Transverse colon (tissue), 3 donors: ENCODE measurements around the gene SMOC1.

Experiments used
- POLR2A ChIP-seq: fragments of 450-650 bp; IDR thresholded peaks from one replicate; pipeline ENCODE4 v1.6.1; 2016; ENCODE audit warnings: antibody characterized with exemption, mild to moderate bottlenecking, moderate library complexity
- TF ChIP-seq, protein P1 (sequence below), 5 experiments: fragments of 200-600 bp in 3 of 5; fragments of 450-650 bp in 2 of 5; sonication (generic) in 3 of 5; IDR thresholded peaks; 1 replicate in 2 of 5; 2 replicates in 3 of 5; pipeline ENCODE4 v1.5.1; 2016 to 2017; ENCODE audit warnings: antibody characterized with exemption in 5 of 5, inconsistent platforms in 3 of 5, mild to moderate bottlenecking in 2 of 5, moderate library complexity in 1 of 5

DNA sequence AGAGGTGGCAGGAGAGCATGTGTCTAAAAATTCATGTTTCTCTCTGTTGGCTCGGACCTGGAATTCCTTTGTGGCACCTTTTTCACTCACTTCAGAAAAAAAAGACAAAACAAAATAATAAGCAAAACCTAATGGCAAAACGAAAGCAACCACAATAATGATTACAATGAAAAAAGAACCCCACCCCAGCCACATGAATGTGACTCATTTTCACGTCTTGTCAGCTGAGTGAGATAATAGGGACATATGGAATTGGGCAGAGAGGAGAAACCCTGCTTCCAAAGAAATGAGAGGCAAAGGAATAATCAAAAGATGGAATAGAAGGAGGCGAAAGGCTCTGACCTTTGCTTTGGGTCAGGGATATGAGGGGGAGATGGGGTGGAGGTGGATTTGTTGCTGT, 166.1 kb downstream of the SMOC1 start:
- TF ChIP-seq, protein P1, sequence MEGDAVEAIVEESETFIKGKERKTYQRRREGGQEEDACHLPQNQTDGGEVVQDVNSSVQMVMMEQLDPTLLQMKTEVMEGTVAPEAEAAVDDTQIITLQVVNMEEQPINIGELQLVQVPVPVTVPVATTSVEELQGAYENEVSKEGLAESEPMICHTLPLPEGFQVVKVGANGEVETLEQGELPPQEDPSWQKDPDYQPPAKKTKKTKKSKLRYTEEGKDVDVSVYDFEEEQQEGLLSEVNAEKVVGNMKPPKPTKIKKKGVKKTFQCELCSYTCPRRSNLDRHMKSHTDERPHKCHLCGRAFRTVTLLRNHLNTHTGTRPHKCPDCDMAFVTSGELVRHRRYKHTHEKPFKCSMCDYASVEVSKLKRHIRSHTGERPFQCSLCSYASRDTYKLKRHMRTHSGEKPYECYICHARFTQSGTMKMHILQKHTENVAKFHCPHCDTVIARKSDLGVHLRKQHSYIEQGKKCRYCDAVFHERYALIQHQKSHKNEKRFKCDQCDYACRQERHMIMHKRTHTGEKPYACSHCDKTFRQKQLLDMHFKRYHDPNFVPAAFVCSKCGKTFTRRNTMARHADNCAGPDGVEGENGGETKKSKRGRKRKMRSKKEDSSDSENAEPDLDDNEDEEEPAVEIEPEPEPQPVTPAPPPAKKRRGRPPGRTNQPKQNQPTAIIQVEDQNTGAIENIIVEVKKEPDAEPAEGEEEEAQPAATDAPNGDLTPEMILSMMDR (IDR thresholded peaks at IDR 0.05), result no peak
- TF ChIP-seq POLR2A, result no peak
